ENCODE data around the gene CIAO3. TPM values are rescaled to one million over a fixed set of nuclear protein-coding genes. Genes with fewer than 3 reads are reported as not detected.

CIAO3 gene
- total and polyA plus RNA-seq, 8 donors, result 11.1 to 72.9 (median 16.3) TPM

- Histone ChIP-seq H3K27me3 (no peaks in the 10 kb centered on the region), H3K4me1 (no peaks in the 10 kb centered on the region), H3K4me3 (no peak within 1 kb of the TSS), H3K9me3 (no peaks in the 10 kb centered on the region), H3K36me3 (no peaks in the 10 kb centered on the region), H3K27ac (no peak within 1 kb of the TSS)
- FAIRE-seq (no peak), ATAC-seq (peak in 2 of 4 donors; percentile 31 to 36), DNase-seq (peak in 1 of 6 donors; percentile 67)
- TF ChIP-seq CTCF (IDR thresholded peaks at IDR 0.05), result no peak
- intact Hi-C loops (cut with DNase I), result no loop called here
- 62 to 73% methylated on average over 32 to 37 of the region's 37 CpGs for WGBS, 2 donors
These were observed 19.9 kb upstream of the CIAO3 start, which contains the start of gene MSLN for GRCh38 chr16:760545-761343. Gene MSLN (plus strand): TSS chr16:760734. CDS start chr16:762681, 1,947 bp downstream.

DNA sequence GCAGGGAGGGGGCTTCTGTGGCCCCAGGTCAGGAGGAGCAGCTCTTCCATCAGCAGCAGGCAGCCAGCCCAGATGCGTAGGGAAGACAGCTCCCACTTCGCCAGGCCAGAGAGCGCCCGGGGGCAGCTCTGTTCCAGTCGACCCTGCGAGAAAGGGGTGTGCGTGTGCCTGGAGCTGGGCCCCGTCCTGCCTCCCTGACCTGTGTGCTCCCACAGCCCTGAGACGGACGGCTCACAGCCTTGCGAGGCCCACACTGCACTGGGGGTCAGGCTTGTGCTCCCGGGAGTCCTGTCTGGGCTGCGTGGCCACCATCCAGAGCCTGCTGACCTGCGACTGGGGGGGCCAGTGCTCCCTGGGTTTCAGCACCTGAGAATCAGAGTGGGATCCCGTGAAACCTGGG is 19.3 kb upstream of the CIAO3 start:
- no peaks in the 10 kb centered on the region for H3K27me3 ChIP-seq
- DNase-seq (no peak), ATAC-seq (peak in 1 of 4 donors; percentile 17), FAIRE-seq (no peak)
- H3K4me3 ChIP-seq, result no peak overlapping the region
- intact Hi-C loops (cut with DNase I), result no loop called here
- H3K9me3 ChIP-seq, result no peaks in the 10 kb centered on the region
- 61 to 65% methylated on average over 15 of the region's 15 CpGs for WGBS, 2 donors
- H3K36me3 ChIP-seq, result no peaks in the 10 kb centered on the region
- TF ChIP-seq CTCF (IDR thresholded peaks at IDR 0.05), result no peak
- H3K4me1 ChIP-seq, result no peaks in the 10 kb centered on the region
- no peak overlapping the region for H3K27ac ChIP-seq

DNA sequence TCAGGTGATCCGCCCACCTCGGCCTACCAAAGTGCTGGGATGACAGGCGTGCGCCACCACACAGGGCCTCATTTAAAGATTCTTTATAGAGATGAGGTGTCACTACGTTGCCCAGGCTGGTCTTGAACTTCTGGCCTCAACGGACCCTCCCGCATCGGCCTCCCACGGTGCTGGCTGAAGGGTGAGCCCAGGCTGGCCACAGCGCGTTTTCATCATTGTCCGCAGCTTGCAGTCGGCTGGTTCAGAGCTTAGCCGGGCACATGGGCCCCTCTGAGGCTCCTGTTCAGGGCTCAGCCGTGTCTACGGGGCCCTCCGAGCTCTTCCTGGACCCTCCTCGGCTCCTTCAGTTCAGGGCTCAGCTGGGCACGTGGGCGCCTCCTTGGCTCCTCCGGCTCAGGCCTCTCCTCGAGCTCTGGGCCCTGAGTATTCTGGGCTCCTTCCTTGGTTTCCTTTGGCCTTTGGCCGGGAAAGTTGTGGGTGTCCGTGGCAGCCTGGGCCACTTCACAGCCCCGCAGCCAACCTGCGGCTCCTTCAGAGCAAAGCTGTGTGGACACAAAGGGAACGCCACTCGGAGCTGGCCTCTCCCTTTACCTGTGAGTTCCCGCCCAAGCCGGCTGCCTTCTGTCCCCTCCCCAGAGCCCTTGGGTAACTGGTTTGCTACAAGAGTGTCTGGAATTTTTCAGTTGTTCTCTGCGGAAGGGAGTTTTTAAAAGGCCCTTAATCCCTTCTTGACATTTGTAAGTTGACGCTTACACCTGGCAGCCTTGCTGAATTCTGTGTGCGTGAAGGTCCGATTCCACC is 18.5 kb upstream of the CIAO3 start:
- no peak overlapping the region for H3K27ac ChIP-seq
- no peak overlapping the region for H3K4me3 ChIP-seq
- H3K9me3 ChIP-seq, result no peaks in the 10 kb centered on the region
- no peak for FAIRE-seq
- no peaks in the 10 kb centered on the region for H3K27me3 ChIP-seq
- intact Hi-C loops (cut with DNase I), result no loop called here
- ATAC-seq, result peak in 1 of 4 donors; percentile 32
- no peaks in the 10 kb centered on the region for H3K4me1 ChIP-seq
- 61 to 69% methylated on average over 34 of the region's 34 CpGs for WGBS, 2 donors
- TF ChIP-seq CTCF (IDR thresholded peaks at IDR 0.05), result no peak
- no peaks in the 10 kb centered on the region for H3K36me3 ChIP-seq
- no peak for DNase-seq

DNA sequence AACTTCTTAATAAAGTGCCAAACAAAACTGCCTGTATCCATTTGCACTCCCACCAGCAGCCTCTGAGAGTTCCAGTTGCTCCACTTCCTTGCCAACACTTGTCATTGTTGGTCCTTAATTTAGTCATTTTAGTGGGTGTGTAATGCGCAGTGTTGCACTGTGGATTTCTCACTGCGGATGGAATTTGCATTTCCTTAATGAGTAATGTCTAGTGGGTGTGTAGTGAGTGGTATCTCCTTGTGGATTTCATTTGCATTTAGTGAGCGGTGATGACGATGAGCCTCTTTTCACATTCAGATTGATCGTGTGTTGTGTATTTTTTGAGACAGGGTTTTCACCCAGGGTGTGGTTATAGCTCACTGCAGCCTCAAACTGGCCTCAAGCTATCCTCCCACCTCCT is 15.6 kb upstream of the CIAO3 start:
- ATAC-seq, result no peak
- intact Hi-C loops (cut with DNase I), result no loop called here
- H3K27ac ChIP-seq, result no peak overlapping the region

More for the DNA sequence above, 15.6 kb upstream of the CIAO3 start:
- Histone ChIP-seq H3K4me1 (no peaks in the 10 kb centered on the region), H3K4me3 (no peak overlapping the region), H3K27me3 (no peaks in the 10 kb centered on the region), H3K36me3 (no peaks in the 10 kb centered on the region), H3K9me3 (no peaks in the 10 kb centered on the region)
- FAIRE-seq (no peak), DNase-seq (no peak)
- 87 to 93% methylated on average over 5 of the region's 5 CpGs for WGBS, 2 donors
- no peak for TF ChIP-seq CTCF (IDR thresholded peaks at IDR 0.05)

Data from pancreas (tissue), 10 donors.